CD4-positive, alpha-beta T cell treated with Interleukin-2 at 100 ng/mL for 4 hours (primary cell): ENCODE measurements around the gene TGFBRAP1.
"Not testable (repeated sequence)": the region's sequence is repeated elsewhere in the genome, so short reads cannot be mapped to it uniquely, and the experiment has no call there.

ENCODE experiments used
- DNase-seq: peaks from one replicate; pipeline ENCODE4 v3.0.0-alpha.2; 2020; ENCODE audit warnings: low spot score

The TGFBRAP1 gene

DNA sequence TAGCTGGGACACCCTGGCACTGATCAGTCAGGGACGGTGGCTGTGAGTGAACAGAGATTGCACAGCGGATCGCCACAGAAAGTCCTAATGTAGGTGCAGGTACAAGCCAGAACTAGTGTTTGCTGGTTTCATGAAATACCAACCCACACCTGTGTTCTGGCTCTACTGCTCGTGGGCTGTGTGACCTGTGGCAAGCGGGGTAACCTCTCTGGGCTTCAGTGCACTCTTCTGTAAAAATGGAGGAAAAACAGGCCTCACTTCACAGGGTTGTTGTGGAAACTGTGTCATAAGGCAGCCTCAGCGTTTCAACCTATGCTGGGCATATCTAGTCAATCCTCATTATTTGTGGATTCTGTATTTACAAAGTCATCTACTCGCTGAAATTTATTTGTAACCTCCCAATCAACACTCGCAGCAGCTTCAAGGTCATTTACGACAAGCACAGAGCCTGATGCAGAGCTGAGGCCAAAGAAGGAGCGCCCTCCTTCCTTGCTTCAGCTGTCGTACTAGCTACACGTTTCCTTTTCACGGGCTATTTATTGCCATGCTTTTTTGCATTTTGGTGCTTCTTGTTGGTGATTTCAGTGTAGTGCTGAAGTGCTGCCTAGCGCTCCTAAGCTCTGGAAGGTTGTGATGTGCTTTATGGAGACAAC is 58.0 kb downstream of the TGFBRAP1 start:
- DNase-seq = no peak

GRCh38 chr2:105269426-105269825 is 60.1 kb downstream of the TGFBRAP1 start:
- no peak for DNase-seq

DNA sequence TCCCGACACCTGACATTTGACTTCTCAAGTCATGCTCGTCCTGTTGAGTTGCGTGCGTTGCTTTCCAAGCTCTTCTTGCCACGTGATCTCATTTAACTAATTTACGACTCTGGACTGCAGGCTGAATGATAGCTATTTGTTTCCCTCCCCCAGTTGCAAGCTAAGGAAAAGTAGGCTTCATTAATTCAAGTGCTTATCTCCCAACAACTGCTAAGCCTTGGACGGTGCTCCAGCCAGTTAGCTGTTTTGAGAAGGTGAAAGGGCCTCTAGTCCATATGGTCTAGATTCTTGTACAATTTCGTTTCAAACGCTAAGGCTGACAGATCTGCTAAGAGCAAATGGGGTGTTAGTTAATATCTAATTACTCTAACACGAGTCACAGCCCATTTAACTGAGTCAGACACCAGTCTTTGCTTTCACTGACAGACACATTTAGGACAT is 66.9 kb downstream of the TGFBRAP1 start:
- no peak for DNase-seq

- no peak for DNase-seq
These were observed 68.5 kb downstream of the TGFBRAP1 start for GRCh38 chr2:105261061-105261460.

DNA sequence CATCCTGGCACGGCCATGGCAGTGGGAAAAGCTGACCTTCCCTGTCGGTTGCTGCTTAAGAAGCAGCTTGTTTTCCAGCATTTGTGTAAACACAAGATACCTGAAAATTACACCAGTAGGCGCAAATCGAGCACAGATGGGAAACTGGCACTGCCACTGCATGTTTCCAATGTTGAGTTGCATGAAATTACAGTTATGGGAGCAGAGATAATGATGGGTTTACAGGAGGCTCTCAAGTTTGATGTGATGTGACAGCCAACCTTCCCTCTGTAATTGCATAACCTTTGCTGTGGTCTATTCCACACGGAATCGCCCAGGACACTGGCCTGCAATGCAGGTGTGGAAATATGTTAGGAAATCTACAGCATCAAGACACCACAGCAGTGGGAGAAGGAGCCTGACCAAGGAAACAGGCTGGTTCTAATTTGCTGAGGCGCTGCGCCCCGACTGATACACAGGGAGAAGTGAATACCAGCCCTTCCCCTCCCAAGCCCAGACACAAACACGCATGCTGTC is 70.6 kb downstream of the TGFBRAP1 start:
- no peak for DNase-seq

GRCh38 chr2:105257981-105258380 is 71.6 kb downstream of the TGFBRAP1 start:
- no peak for DNase-seq

DNA sequence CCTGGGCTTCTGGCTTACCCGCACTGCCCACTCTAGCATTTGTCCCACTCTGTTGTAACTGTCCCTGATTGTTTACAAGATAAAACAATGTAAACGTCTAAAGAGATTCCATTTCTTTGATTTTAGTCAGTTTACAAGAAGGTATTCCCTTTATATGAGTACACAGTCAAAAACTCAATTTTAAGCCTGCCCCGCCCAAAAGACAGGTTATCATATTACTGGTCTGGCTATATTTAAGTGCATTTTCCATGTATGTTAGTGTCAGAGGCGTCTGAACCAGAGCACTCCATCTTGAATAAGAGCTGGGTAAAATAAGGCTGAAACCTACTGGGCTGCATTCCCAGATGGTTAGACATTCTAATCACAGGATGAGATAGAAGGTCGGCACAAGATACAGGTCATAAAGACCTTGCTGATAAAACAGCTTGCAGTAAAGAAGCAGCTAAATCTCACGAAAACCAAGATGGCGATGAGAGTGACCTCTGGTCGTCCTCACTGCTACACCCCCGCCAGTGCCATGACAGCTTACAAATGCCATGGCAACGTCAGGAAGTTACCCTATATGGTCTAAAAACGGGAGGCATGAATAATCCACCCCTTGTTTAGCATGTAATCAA is 73.0 kb downstream of the TGFBRAP1 start:
- DNase-seq = no peak

- DNase-seq = no peak
These were observed 73.6 kb downstream of the TGFBRAP1 start for GRCh38 chr2:105255979-105256378.

- DNase-seq = no peak
These were observed 74.9 kb downstream of the TGFBRAP1 start for GRCh38 chr2:105254531-105255210.

- no peak for DNase-seq
These were observed 77.3 kb downstream of the TGFBRAP1 start for GRCh38 chr2:105252271-105252670.

- DNase-seq = not testable (repeated sequence)
These were observed 78.4 kb downstream of the TGFBRAP1 start for GRCh38 chr2:105251016-105251648.

GRCh38 chr2:105249891-105250290 is 79.6 kb downstream of the TGFBRAP1 start:
- DNase-seq = no peak

DNA sequence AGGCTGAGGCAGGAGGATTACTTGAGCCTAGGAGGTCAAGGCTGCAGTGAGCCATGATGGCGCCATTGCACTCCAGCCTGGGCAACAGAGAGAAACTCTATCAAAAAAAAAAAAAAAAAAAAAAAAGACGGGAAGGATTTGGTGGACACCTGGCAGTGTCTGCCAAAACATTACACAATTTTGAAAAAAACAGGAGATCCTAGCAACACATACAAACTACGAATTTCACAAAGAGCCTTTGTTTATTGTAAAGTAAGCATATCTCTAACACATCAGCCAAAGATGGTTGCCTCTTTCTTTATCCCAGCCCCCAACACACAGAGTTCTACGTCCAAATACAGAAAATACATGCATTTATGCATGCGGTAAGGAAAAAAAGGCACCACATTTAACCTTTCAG is 80.4 kb downstream of the TGFBRAP1 start:
- no peak for DNase-seq

DNA sequence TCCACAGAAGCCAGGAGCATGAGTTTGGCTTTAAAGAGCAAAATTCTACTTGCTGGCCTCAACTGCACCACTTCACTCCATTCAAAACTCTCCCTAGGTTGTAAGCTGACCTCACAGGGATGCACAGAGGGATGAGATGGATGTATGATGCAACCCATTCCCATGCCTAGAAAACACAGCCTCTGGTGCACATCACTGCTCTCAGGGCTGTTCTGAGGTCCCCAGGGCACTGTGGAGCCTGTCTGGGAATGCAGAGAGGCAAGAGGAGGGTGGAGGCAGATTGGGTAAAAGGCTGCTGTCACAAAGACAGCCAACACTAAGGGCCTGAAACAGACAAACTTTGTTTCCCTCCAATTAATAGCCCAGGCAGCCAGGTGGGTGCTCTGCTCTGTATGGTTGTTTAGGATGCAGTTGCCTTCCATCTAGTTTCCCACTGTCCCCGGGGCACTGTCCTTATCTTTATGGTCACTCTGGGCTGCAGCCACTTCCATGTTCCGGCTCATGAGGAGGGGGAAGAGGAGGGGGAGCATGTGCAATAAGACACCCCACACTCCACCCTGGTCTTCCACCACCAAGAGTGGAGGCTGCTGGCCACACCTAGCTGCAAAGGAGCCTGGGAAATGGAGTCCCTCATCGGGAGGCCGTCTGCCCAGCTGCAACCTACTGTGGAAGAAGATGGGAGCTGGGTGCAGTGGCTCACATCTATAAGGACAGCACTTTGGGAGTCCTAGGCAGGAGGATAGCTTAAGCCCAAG is 81.0 kb downstream of the TGFBRAP1 start:
- no peak for DNase-seq

GRCh38 chr2:105244451-105244850 is 85.1 kb downstream of the TGFBRAP1 start:
- no peak for DNase-seq

GRCh38 chr2:105243961-105244360 is 85.6 kb downstream of the TGFBRAP1 start:
- DNase-seq = no peak

DNA sequence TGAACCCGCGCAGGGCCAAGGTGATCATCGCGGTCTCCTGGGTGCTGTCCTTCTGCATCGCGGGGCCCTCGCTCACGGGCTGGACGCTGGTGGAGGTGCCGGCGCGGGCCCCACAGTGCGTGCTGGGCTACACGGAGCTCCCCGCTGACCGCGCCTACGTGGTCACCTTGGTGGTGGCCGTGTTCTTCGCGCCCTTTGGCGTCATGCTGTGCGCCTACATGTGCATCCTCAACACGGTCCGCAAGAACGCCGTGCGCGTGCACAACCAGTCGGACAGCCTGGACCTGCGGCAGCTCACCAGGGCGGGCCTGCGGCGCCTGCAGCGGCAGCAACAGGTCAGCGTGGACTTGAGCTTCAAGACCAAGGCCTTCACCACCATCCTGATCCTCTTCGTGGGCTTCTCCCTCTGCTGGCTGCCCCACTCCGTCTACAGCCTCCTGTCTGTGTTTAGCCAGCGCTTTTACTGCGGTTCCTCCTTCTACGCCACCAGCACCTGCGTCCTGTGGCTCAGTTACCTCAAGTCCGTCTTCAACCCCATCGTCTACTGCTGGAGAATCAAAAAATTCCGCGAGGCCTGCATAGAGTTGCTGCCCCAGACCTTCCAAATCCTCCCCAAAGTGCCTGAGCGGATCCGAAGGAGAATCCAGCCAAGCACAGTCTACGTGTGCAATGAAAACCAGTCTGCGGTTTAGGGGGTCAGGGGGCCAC is 87.1 kb downstream of the TGFBRAP1 start:
- DNase-seq = no peak

GRCh38 chr2:105241443-105241842 is 88.1 kb downstream of the TGFBRAP1 start, which contains the start of gene GPR45:
TSS of gene GPR45 (plus strand) at chr2:105241743. CDS start at chr2:105241859, 116 bp downstream.
- DNase-seq = no peak

- no peak for DNase-seq
These were observed 89.6 kb downstream of the TGFBRAP1 start for GRCh38 chr2:105239924-105240323.

GRCh38 chr2:105238664-105239240 is 90.8 kb downstream of the TGFBRAP1 start:
- DNase-seq = no peak
